HepG2 (cell line): Measurements from ENCODE around the gene DYTN. TPM values are rescaled to one million over a fixed set of nuclear protein-coding genes. Genes with fewer than 3 reads are reported as not detected.

ENCODE experiments used
- ATAC-seq: fragments of 200-7000 bp; cut with Tn5 transposase; 3 replicates; pipeline ENCODE4 v1.9.1; 2020; ENCODE audit warnings: mild to moderate bottlenecking, moderate library complexity
- BruUV-seq: library from RNA; stranded (reverse); fragments of 400-500 nt; replicated peaks from 2 replicates; lab custom pipeline; 2021; lab: Mats Ljungman, UMichigan
- CTCF ChIA-PET: fragments of 300-600 bp; formaldehyde crosslinking; extraction: SDS; loops from one replicate; lab custom pipeline; 2021; ENCODE audit warnings: low total read pairs, inconsistent platforms, low intra/inter-chr PET ratio; lab: Yijun Ruan, JAX
- POLR2A ChIA-PET: fragments of 350-600 bp; sonication (Branson Sonifier 250); formaldehyde crosslinking; loops from one replicate; lab custom pipeline; 2020; ENCODE audit warnings: antibody characterized with exemption, inconsistent platforms; lab: Yijun Ruan, JAX
- DNase-seq: peaks from one replicate; pipeline ENCODE4 v3.0.0-alpha.2; 2015; ENCODE audit warnings: low spot score
- FAIRE-seq: peaks from 3 replicates; lab custom pipeline; 2011; peaks lifted over from hg19 to GRCh38; lab: Jason Lieb, UNC
- H2AFZ ChIP-seq: one replicate; pipeline ENCODE4 v1.6.1; 2011; ENCODE audit warnings: low read length, inconsistent platforms
- H3K27ac ChIP-seq: fragments of 300-600 bp; 3 replicates; pipeline ENCODE4 v1.8.0; 2011; ENCODE audit warnings: mixed run types, mild to moderate bottlenecking, mixed read lengths, low read length, inconsistent platforms; ENCODE audit not compliant: insufficient read depth; ENCODE audit errors: extremely low read length
- H3K27me3 ChIP-seq, 2 experiments: fragments of 200-600 bp in 1 of 2; 2 replicates in 1 of 2; 3 replicates in 1 of 2; pipeline versions ENCODE4 v1.6.0 to v1.8.0; 2011; ENCODE audit warnings: low read length in 2 of 2, mild to moderate bottlenecking in 2 of 2, moderate library complexity in 2 of 2, inconsistent platforms in 1 of 2; ENCODE audit not compliant: insufficient read depth in 2 of 2, control insufficient read depth in 1 of 2
- H3K36me3 ChIP-seq, 2 experiments: fragments of 200-600 bp in 1 of 2; replicated peaks in 1 of 2; 2 replicates in 1 of 2; 3 replicates in 1 of 2; pipeline versions ENCODE4 v1.5.1 to v1.8.0; 2011; ENCODE audit warnings: low read length in 2 of 2, inconsistent platforms in 1 of 2; ENCODE audit not compliant: insufficient read depth in 2 of 2, control insufficient read depth in 1 of 2
- H3K4me1 ChIP-seq: 2 replicates; pipeline ENCODE4 v1.5.1; 2012; ENCODE audit warnings: low read length, inconsistent platforms; ENCODE audit not compliant: insufficient read depth
- H3K4me2 ChIP-seq: 2 replicates; pipeline ENCODE4 v1.6.0; 2011; ENCODE audit warnings: low read depth, low read length, inconsistent platforms
- H3K4me3 ChIP-seq, 3 experiments: fragments of 200-600 bp in 1 of 3; sonication (generic), shearing (Covaris generic) in 1 of 3; replicated peaks in 1 of 3; 2 replicates each; pipeline ENCODE4 v1.5.1; 2011 to 2016; ENCODE audit warnings: low read length in 3 of 3, inconsistent platforms in 2 of 3, low read depth in 2 of 3, mild to moderate bottlenecking in 2 of 3, control low read depth in 1 of 3, mixed read lengths in 1 of 3; ENCODE audit not compliant: insufficient read depth in 1 of 3
- H3K79me2 ChIP-seq: one replicate; pipeline ENCODE4 v1.6.1; 2011; ENCODE audit warnings: low read length, inconsistent platforms; ENCODE audit not compliant: insufficient read depth
- H3K9ac ChIP-seq: 2 replicates; pipeline ENCODE4 v1.6.0; 2011; ENCODE audit warnings: mild to moderate bottlenecking, low read depth, low read length, inconsistent platforms; ENCODE audit not compliant: insufficient read depth
- H3K9me3 ChIP-seq: 2 replicates; pipeline ENCODE4 v1.5.1; 2012; ENCODE audit warnings: mild to moderate bottlenecking, low read length
- H4K20me1 ChIP-seq: 2 replicates; pipeline ENCODE4 v1.6.0; 2011; ENCODE audit warnings: inconsistent platforms, mild to moderate bottlenecking, low read length, moderate library complexity; ENCODE audit not compliant: insufficient read depth
- CEBPB ChIP-seq: IDR thresholded peaks from 2 replicates; pipeline ENCODE4 v1.6.1; 2011; ENCODE audit warnings: low read depth, low read length, improper control_type of control experiment, borderline replicate concordance
- HOXA5 ChIP-seq: sonication (generic); formaldehyde crosslinking; IDR thresholded peaks from 2 replicates; pipeline ENCODE4 v1.4.0; 2020; ENCODE audit warnings: missing genetic modification reagents
- MTA3 ChIP-seq: sonication (generic); formaldehyde crosslinking; IDR thresholded peaks from 2 replicates; pipeline ENCODE4 v1.4.0; 2020; ENCODE audit warnings: missing genetic modification reagents
- ZSCAN12 ChIP-seq: sonication (generic); formaldehyde crosslinking; IDR thresholded peaks from 2 replicates; pipeline ENCODE4 v1.9.0; 2021; ENCODE audit warnings: mild to moderate bottlenecking, missing genetic modification reagents
- WGBS: methylation state at CpG from one replicate; pipeline ENCODE4 v1.1.6; 2017; ENCODE audit warnings: low lambda C conversion rate; 5-methylcytosine and 5-hydroxymethylcytosine counted together
- in situ Hi-C: cut with HindIII; loops from 2 replicates; pipeline ENCODE4 v1.10.0; 2017; ENCODE audit warnings: low pct_unique_long_range_greater_than_20kb; ENCODE audit not compliant: extremely low pct_ligation_motif_present
- intact Hi-C: fragments of 100-400 bp; cut with micrococcal nuclease; formaldehyde crosslinking; loops from one replicate; pipeline ENCODE4 v1.10.0; 2022; ENCODE audit not compliant: unreplicated experiment
- polyA plus RNA-seq, 8 experiments: library from polyadenylated mRNA; depleted of rRNA in 3 of 8; stranded (reverse) in 7 of 8; unstranded in 1 of 8; fragments of >200 nt; fragmentation: Illumina TruSeq in 4 of 8; extraction: Trizol in 4 of 8; gene quantifications; 2 replicates each; pipeline versions ENCODE4 v1.2.1 to v1.2.3, GENCODE V29; 2011 to 2016; ENCODE audit warnings: low read depth in 4 of 8, missing spikeins in 1 of 8, mixed read lengths in 1 of 8; ENCODE audit not compliant: insufficient read depth in 1 of 8
- total RNA-seq, 5 experiments: library from RNA; depleted of rRNA; stranded (reverse); fragments of >200 nt; fragmentation: Illumina TruSeq; extraction: Trizol; gene quantifications; 2 replicates each; pipeline ENCODE4 v1.2.3, GENCODE V29; 2016; ENCODE audit warnings: low read depth in 1 of 5
- TF ChIP-seq, protein P1 (sequence below): sonication (generic); formaldehyde crosslinking; IDR thresholded peaks from 2 replicates; pipeline ENCODE4 v1.9.0; 2021; ENCODE audit warnings: missing genetic modification reagents, borderline replicate concordance
- TF ChIP-seq, protein P2 (sequence below), 2 experiments: sonication (generic) in 1 of 2; formaldehyde crosslinking in 1 of 2; IDR thresholded peaks; 2 replicates each; pipeline versions ENCODE4 v1.5.1 to v1.6.1; 2011 to 2020; ENCODE audit warnings: borderline replicate concordance in 1 of 2, low read depth in 1 of 2, low read length in 1 of 2, mild to moderate bottlenecking in 1 of 2, missing genetic modification reagents in 1 of 2, moderate library complexity in 1 of 2
- TF ChIP-seq, protein P3 (sequence below), 2 experiments: fragments of 450-650 bp in 1 of 2; sonication (generic) in 1 of 2; formaldehyde crosslinking; IDR thresholded peaks; 2 replicates each; pipeline versions ENCODE4 v1.5.0 to v1.8.0; 2020 to 2022; ENCODE audit warnings: mild to moderate bottlenecking in 1 of 2, missing genetic modification reagents in 1 of 2

Gene DYTN
- total and polyA plus RNA-seq, 2 of the 13 experiments (the other 11 are each of a cell fraction or from before 2014, with no cell fraction given), result not detected

DNA sequence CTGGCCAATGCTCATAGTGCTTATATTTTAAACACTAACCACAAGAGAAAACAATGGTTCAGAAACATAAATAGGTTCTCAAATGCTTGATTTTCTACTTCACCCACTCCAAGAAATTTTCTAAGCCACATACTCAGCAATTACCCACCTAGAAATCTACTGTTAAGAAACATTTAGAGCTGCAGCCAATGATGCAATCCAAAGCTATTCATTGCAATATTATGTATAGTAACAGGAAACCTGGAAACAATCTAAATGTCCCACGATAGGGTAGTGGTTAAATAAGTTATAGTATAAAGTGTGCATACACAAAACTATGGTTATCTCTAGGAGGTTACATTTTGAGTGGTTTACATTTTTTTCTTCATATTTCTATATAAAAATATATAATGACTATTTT lies 70.2 kb downstream of the DYTN start:
- no peak for DNase-seq
- Histone ChIP-seq H3K27ac (no peak overlapping the region), H2AFZ (no peak overlapping the region), H4K20me1 (no peaks in the 10 kb centered on the region), H3K9me3 (no peaks in the 10 kb centered on the region), H3K36me3 (no peaks in the 10 kb centered on the region), H3K27me3 (no peaks in the 10 kb centered on the region), H3K9ac (no peak overlapping the region), H3K4me3 (no peak overlapping the region), H3K79me2 (no peaks in the 10 kb centered on the region), H3K4me2 (no peak overlapping the region), H3K4me1 (no peaks in the 10 kb centered on the region)
- FAIRE-seq, result no peak
- 0% methylated on average over 1 of the region's 1 CpG for WGBS
- ChIA-PET POLR2A (no interaction called here), CTCF (no interaction called here)
- intact Hi-C loops (no loop called here), in situ Hi-C loops (no loop called here)
- TF ChIP-seq HOXA5 (CRISPR knock-in tag), result no peak
- TF ChIP-seq, protein P1, sequence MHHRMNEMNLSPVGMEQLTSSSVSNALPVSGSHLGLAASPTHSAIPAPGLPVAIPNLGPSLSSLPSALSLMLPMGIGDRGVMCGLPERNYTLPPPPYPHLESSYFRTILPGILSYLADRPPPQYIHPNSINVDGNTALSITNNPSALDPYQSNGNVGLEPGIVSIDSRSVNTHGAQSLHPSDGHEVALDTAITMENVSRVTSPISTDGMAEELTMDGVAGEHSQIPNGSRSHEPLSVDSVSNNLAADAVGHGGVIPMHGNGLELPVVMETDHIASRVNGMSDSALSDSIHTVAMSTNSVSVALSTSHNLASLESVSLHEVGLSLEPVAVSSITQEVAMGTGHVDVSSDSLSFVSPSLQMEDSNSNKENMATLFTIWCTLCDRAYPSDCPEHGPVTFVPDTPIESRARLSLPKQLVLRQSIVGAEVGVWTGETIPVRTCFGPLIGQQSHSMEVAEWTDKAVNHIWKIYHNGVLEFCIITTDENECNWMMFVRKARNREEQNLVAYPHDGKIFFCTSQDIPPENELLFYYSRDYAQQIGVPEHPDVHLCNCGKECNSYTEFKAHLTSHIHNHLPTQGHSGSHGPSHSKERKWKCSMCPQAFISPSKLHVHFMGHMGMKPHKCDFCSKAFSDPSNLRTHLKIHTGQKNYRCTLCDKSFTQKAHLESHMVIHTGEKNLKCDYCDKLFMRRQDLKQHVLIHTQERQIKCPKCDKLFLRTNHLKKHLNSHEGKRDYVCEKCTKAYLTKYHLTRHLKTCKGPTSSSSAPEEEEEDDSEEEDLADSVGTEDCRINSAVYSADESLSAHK (CRISPR knock-in tag), result no peak
- TF ChIP-seq, protein P2, sequence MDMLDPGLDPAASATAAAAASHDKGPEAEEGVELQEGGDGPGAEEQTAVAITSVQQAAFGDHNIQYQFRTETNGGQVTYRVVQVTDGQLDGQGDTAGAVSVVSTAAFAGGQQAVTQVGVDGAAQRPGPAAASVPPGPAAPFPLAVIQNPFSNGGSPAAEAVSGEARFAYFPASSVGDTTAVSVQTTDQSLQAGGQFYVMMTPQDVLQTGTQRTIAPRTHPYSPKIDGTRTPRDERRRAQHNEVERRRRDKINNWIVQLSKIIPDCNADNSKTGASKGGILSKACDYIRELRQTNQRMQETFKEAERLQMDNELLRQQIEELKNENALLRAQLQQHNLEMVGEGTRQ (IDR thresholded peaks at IDR 0.05; ENCODE audit: low read depth, low read length), result no peak
- TF ChIP-seq, protein P2 (CRISPR knock-in tag; IDR thresholded peaks at IDR 0.05; ENCODE audit: borderline replicate concordance), result no peak
- peak; percentile 43; the same call in 1 of the 2 replicates for TF ChIP-seq CEBPB
- TF ChIP-seq, protein P3, sequence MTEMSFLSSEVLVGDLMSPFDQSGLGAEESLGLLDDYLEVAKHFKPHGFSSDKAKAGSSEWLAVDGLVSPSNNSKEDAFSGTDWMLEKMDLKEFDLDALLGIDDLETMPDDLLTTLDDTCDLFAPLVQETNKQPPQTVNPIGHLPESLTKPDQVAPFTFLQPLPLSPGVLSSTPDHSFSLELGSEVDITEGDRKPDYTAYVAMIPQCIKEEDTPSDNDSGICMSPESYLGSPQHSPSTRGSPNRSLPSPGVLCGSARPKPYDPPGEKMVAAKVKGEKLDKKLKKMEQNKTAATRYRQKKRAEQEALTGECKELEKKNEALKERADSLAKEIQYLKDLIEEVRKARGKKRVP (CRISPR knock-in tag; IDR thresholded peaks at IDR 0.05), result peak in 1 of 2 experiments; percentile 44; a peak in 1 of 4 replicates
- TF ChIP-seq ZSCAN12 (CRISPR knock-in tag), result no peak
- TF ChIP-seq MTA3 (CRISPR knock-in tag), result no peak
- no TSS peak for BruUV-seq
- no peak for ATAC-seq
